PFSK-1 (cell line): ENCODE measurements around the gene TMEM244.

Experiments
- FOXP2 ChIP-seq: optimal IDR thresholded peaks from 2 replicates; pipeline ENCODE3; 2011; ENCODE audit warnings: borderline replicate concordance, control low read depth, inconsistent platforms; ENCODE audit not compliant: insufficient read depth; ENCODE audit errors: extremely low read length, extremely low read depth
- POLR2AphosphoS5 ChIP-seq: IDR thresholded peaks from 2 replicates; pipeline ENCODE4 v1.6.1; 2012; ENCODE audit warnings: low read depth, mild to moderate bottlenecking, control low read depth, low read length, moderate library complexity
- REST ChIP-seq, 2 experiments: IDR thresholded peaks; 2 replicates each; pipeline versions ENCODE4 v1.6.1 to v1.8.0; 2011 to 2012; ENCODE audit warnings: low read depth in 2 of 2, low read length in 2 of 2, control low read depth in 1 of 2, inconsistent platforms in 1 of 2, mild to moderate bottlenecking in 1 of 2, moderate library complexity in 1 of 2; ENCODE audit not compliant: insufficient read depth in 1 of 2
- SIN3A ChIP-seq: IDR thresholded peaks from 2 replicates; pipeline ENCODE4 v1.6.1; 2012; ENCODE audit warnings: mild to moderate bottlenecking, low read length, moderate library complexity, borderline replicate concordance; ENCODE audit not compliant: insufficient read depth
- TAF1 ChIP-seq: IDR thresholded peaks from 2 replicates; pipeline ENCODE4 v1.6.1; 2012; ENCODE audit warnings: low read length, control low read depth, borderline replicate concordance; ENCODE audit not compliant: insufficient read depth

TMEM244 gene

GRCh38 chr6:129863664-129864063, 2.5 kb upstream of the TMEM244 start:
- TF ChIP-seq SIN3A (no peak), POLR2AphosphoS5 (no peak), REST (IDR thresholded peaks at IDR 0.05; ENCODE audit: insufficient read depth in 1 of 2, low read depth in 2 of 2, low read length in 2 of 2) (no peak), FOXP2 (no peak), TAF1 (no peak)

- TF ChIP-seq POLR2AphosphoS5 (no peak), FOXP2 (no peak)
Observed at GRCh38 chr6:129859524-129859923, 1.6 kb downstream of the TMEM244 start.

DNA sequence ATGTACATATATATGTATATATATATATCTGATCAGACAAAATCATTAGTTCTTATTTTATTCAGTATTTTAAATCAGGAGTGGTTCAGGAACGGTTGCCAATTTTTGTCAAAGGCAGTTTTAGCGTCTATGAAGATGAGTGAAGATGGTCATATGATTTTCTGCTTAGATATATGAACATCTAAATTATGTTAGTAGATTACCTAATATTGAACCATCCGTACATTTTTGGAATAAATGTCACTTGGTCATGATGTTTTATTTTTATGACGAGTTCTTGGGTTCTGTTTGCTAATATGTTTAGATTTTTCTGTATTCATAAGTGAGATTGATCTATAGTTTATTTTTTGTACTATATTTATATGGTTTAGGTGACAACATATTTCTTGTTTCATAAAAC, 3.3 kb downstream of the TMEM244 start:
- TF ChIP-seq SIN3A (no peak), FOXP2 (no peak), TAF1 (no peak), POLR2AphosphoS5 (no peak), REST (IDR thresholded peaks at IDR 0.05; ENCODE audit: insufficient read depth in 1 of 2, low read depth in 2 of 2, low read length in 2 of 2) (no peak)

DNA sequence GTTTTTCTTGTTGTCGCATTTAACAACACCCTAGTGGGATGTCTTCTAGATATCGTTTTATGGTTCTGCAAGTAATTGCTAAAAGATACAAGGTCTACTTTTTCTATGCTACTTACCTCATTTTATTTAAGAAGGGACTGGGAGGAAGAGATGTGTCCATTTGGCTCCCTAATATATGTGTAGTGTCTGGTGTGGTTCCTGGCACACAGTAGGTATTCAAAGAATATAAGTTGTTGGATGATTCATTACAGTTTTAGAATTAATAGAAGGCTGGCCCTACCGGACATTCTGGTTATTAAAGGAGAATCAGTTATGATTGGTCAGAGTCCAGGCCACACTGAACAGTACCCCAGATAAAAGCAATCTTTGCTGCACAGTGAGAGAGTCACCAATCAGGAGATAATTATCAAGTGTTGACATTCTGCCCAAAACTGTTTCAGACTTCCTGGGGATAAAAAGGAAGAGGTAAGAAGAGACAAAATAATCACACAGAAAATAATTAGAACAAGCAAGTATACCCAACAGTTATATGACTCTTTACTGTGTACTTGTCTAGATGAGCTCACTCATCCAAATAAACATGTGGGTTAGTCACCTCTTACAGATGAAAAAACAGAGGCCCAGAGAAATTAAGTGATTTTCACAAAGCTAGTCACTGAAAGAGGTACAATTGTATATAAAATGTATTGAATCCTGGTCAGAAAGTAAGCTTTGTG, 7.0 kb downstream of the TMEM244 start:
- TF ChIP-seq SIN3A (0 out of 2 replicates have a peak, but pooled peaks have one; percentile 22), REST (IDR thresholded peaks at IDR 0.05; ENCODE audit: insufficient read depth in 1 of 2, low read depth in 2 of 2, low read length in 2 of 2) (peak in 1 of 2 experiments; percentile 65; a peak in 1 of 4 replicates), POLR2AphosphoS5 (no peak), TAF1 (peak; percentile 26; the same call in 1 of the 2 replicates), FOXP2 (no peak)

DNA sequence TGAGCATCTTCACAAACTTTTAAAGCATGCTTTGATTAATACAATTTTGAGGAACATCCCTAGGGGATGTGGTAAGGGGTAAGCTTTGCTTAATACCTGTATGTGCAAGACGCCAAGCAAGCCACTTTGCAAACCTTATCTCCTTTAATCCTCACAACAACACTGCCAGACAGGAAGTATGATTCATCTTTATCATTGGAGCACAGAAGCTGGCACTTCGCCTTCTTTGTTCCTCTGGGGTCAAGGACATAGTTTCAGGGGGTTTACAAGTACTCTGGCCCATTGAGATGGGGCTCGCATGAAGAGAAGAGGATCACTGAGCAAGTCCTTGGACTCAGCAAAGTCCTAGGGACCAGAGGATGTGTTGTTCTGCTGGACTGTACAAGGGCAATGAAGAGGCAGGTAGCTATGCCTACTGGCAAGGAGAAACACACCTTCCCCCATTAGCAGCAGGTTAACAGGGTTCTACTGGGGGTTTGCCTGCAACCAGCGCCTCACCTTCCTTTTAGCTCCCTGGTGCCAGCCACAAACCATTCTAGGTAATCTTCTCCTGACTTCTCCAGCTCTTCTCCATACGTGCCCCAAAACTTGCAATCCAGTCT, 8.8 kb downstream of the TMEM244 start:
- TF ChIP-seq TAF1 (no peak), REST (IDR thresholded peaks at IDR 0.05; ENCODE audit: insufficient read depth in 1 of 2, low read depth in 2 of 2, low read length in 2 of 2) (0 out of 4 replicates have a peak, but pooled peaks of 1 of the 2 experiments have one; percentile 28), POLR2AphosphoS5 (no peak), SIN3A (no peak), FOXP2 (no peak)
